ENCODE measurements around the gene CLTB. TPM values are rescaled to one million over a fixed set of nuclear protein-coding genes. Genes with fewer than 3 reads are reported as not detected.

Gene CLTB
- total and polyA plus RNA-seq, 2 of the 8 experiments (the other 6 are each of a cell fraction or from before 2014, with no cell fraction given), result 25.9 to 34.9 TPM

DNA sequence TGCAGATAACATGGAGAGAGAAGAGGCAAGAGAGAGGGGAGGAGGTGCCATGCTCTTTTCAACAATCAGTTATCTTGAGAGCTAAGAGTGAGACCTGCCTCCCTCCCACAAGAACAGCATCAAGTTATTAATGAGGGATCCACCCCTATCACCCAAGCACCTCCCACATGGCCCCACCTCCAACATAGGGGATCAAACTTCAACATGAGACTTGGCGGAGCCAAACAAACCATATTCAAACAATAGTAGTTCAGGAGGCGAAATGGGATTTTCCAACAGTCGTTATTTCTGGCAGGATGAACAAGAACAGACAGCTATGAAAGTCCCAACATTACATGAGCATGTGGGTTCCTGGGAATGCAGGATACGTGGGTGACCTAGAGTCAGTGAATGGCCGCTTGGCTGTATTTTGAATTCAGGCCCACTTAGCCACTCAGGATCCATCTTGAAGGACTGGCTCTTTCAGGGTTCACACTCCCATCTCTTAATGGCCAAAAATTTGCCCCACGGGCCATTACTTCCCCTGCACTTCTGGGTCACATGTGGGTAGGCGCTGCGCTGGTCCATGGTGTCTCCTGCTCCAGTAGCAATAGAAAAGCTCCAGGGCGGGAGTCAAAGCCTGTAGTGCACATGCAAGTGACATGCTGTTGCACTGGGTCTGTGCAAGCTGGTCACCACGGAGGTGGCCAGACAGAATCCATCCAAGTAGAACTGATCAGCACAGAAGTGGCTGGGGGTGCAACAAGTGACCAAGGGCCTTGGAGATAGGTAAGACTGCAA, 24.8 kb upstream of the CLTB start:
- no peaks in the 10 kb centered on the region for H3K79me1 ChIP-seq (ENCODE audit: low read depth, low read length)
- H2BK12ac ChIP-seq (ENCODE audit: low read depth, low read length), result no peak overlapping the region; the same call in 1 of the 2 replicates
- no peak overlapping the region for H2AK5ac ChIP-seq (ENCODE audit: low read depth, low read length)
- H3K27me3 ChIP-seq (replicated peaks in 1 of 4; ENCODE audit: control insufficient read depth in 3 of 4, extremely low read depth in 1 of 4, insufficient read depth in 3 of 4, low read length in 3 of 4), result no peaks in the 10 kb centered on the region
- no peak overlapping the region for H4K5ac ChIP-seq (ENCODE audit: insufficient read length, low read depth, low read length)
- H3K4me2 ChIP-seq (ENCODE audit: insufficient read depth in 1 of 2, low read depth in 2 of 2, low read length in 2 of 2), result no peak overlapping the region; a peak in 1 of 4 replicates
- H3K9ac ChIP-seq (replicated peaks in 1 of 4; ENCODE audit: extremely low read depth in 1 of 4, low read depth in 3 of 4, low read length in 3 of 4), result no peak overlapping the region
- 93% methylated on average over 10 of the region's 10 CpGs; no CpG with 5 or more reads in 1 of the 2 experiments for WGBS, 2 experiments (ENCODE audit: extremely low coverage in 1 of 2, insufficient coverage in 1 of 2, insufficient read length in 1 of 2, insufficient replicate concordance in 2 of 2, low coverage in 1 of 2, low lambda C conversion rate in 2 of 2, missing lambda C conversion rate in 1 of 2)
- no peaks in the 10 kb centered on the region for H4K20me1 ChIP-seq (replicated peaks in 1 of 2; ENCODE audit: control insufficient read depth in 1 of 2, insufficient read depth in 2 of 2, low read length in 2 of 2)
- FAIRE-seq (no peak), DNase-seq (ENCODE audit: low read depth in 1 of 2, low spot score in 2 of 2) (no peak)
- H3K14ac ChIP-seq (ENCODE audit: insufficient read length), result no peak overlapping the region
- no peaks in the 10 kb centered on the region for H3K79me2 ChIP-seq (ENCODE audit: control insufficient read depth in 1 of 2, insufficient read depth in 2 of 2, low read length in 2 of 2)
- H4K8ac ChIP-seq (ENCODE audit: extremely low read depth, insufficient read depth, low read length), result peak overlapping the region; percentile 43; the same call in 1 of the 2 replicates
- H3K4ac ChIP-seq (replicated peaks; ENCODE audit: insufficient read length, low read depth, low read length), result no peak overlapping the region
- H3K27ac ChIP-seq (ENCODE audit: low read depth, low read length), result no peak overlapping the region
- peak overlapping the region; percentile 47 for H2AFZ ChIP-seq (ENCODE audit: low read length)
- no peak overlapping the region for H2BK20ac ChIP-seq (ENCODE audit: low read length)
- no peak overlapping the region for H3K4me3 ChIP-seq (ENCODE audit: extremely low read depth in 1 of 4, insufficient read depth in 2 of 4, low read depth in 3 of 4, low read length in 4 of 4)
- ChIA-PET POLR2A (ENCODE audit: partially characterized antibody) (interaction anchor here (2.8 to 3.3 kb wide), 2 partner anchors 7 to 95 kb away, joined by 7 to 17 read pairs; partner anchors contain the start of gene FAF2), CTCF (ENCODE audit: partially characterized antibody) (interaction anchor here (1.0 kb wide), 1 partner anchor 24 kb away, joined by 3 read pairs; no protein-coding TSS in a partner anchor)
- H4K91ac ChIP-seq (replicated peaks; ENCODE audit: insufficient read length, low read length), result no peak overlapping the region
- H3K18ac ChIP-seq (ENCODE audit: extremely low read depth, low read length), result no peak overlapping the region
- no peak overlapping the region for H2BK120ac ChIP-seq (replicated peaks; ENCODE audit: low read depth, low read length)
- H3K23me2 ChIP-seq (ENCODE audit: low read depth, low read length), result no peaks in the 10 kb centered on the region
- H3K4me1 ChIP-seq (replicated peaks in 1 of 4; ENCODE audit: control insufficient read depth in 3 of 4, insufficient read depth in 4 of 4, low read length in 3 of 4), result peaks cover 2 to 6% (median 6%) of the 10 kb centered on the region in 4 experiments; a peak in 4 of 7 replicates
- H3K9me3 ChIP-seq (ENCODE audit: insufficient read depth in 2 of 2, low read depth in 1 of 2, low read length in 1 of 2), result no peaks in the 10 kb centered on the region
- H3K36me3 ChIP-seq (ENCODE audit: control insufficient read depth in 2 of 4, insufficient read depth in 4 of 4, low read length in 3 of 4), result no peaks in the 10 kb centered on the region
- H2BK15ac ChIP-seq (ENCODE audit: low read length), result peak overlapping the region; percentile 38; the same call in 1 of the 2 replicates
- H3K23ac ChIP-seq (ENCODE audit: insufficient read length), result no peak overlapping the region
- no peak overlapping the region for H2BK5ac ChIP-seq (ENCODE audit: low read depth, low read length)
- H3K56ac ChIP-seq (replicated peaks; ENCODE audit: insufficient read length, low read depth, low read length), result no peak overlapping the region
- TF ChIP-seq SRF (IDR thresholded peaks at IDR 0.05; ENCODE audit: low read depth, low read length) (no peak), HDAC6 (IDR thresholded peaks at IDR 0.05; ENCODE audit: low read depth, low read length) (no peak), TEAD4 (IDR thresholded peaks at IDR 0.05; ENCODE audit: low read depth, low read length) (no peak)

Data from H1 (cell line).